Measurements from ENCODE around the gene COL4A1.

GRCh38 chr13:110132225-110132982 is 174.6 kb downstream of the COL4A1 start:
- TF ChIP-seq SPI1 (IDR thresholded peaks at IDR 0.05; ENCODE audit: borderline replicate concordance, low read depth) (no peak), CTCF (IDR thresholded peaks at IDR 0.05; ENCODE audit: insufficient read depth, low read length) (no peak), GABPA (IDR thresholded peaks at IDR 0.05; ENCODE audit: low read depth) (no peak)
